ENCODE measurements around the gene PDE11A. TPM values are rescaled to one million over a fixed set of nuclear protein-coding genes. Genes with fewer than 3 reads are reported as not detected.

The PDE11A gene
- total RNA-seq, 2 donors from 2014 or later: 2.6 to 3.2 TPM

DNA sequence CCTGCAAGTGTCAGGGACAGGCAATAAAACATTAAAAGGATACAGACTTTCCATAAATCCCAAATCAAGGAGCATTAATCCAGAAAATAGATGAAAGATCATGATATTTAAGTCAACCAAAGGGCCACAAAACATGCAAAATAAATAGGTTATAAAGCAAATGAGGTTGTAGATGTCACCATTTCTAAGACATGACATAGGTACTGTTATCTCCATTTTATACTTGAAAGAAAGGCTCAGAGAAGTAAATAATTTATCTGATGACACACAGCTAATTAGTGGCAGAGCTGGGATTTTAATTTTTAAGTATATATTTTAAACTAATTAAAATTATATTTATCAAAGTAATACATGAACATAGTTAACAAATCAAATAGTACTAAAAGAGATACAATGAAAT is 378.2 kb downstream of the PDE11A start:
- H3K4me1 ChIP-seq: peaks cover 3% of the 10 kb centered on the region
- no peak overlapping the region for H3K9ac ChIP-seq (ENCODE audit: low read depth in 2 of 2, low read length in 2 of 2)
- H3K27ac ChIP-seq: no peak overlapping the region
- no peak overlapping the region for H3K4me3 ChIP-seq
- intact Hi-C loops (cut with DNase I): no loop called here
- no peaks in the 10 kb centered on the region for H3K9me3 ChIP-seq
- H3K36me3 ChIP-seq: no peaks in the 10 kb centered on the region
- TF ChIP-seq, protein P1, sequence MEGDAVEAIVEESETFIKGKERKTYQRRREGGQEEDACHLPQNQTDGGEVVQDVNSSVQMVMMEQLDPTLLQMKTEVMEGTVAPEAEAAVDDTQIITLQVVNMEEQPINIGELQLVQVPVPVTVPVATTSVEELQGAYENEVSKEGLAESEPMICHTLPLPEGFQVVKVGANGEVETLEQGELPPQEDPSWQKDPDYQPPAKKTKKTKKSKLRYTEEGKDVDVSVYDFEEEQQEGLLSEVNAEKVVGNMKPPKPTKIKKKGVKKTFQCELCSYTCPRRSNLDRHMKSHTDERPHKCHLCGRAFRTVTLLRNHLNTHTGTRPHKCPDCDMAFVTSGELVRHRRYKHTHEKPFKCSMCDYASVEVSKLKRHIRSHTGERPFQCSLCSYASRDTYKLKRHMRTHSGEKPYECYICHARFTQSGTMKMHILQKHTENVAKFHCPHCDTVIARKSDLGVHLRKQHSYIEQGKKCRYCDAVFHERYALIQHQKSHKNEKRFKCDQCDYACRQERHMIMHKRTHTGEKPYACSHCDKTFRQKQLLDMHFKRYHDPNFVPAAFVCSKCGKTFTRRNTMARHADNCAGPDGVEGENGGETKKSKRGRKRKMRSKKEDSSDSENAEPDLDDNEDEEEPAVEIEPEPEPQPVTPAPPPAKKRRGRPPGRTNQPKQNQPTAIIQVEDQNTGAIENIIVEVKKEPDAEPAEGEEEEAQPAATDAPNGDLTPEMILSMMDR (IDR thresholded peaks at IDR 0.05): no peak
- no peaks in the 10 kb centered on the region for H3K27me3 ChIP-seq
- DNase-seq: no peak

GRCh38 chr2:177693658-177694339 is 378.8 kb downstream of the PDE11A start:
- no peak for DNase-seq
- intact Hi-C loops (cut with DNase I): no loop called here
- Histone ChIP-seq H3K27ac (no peak overlapping the region), H3K4me1 (peaks cover 3% of the 10 kb centered on the region), H3K9me3 (no peaks in the 10 kb centered on the region), H3K36me3 (no peaks in the 10 kb centered on the region), H3K9ac (ENCODE audit: low read depth in 2 of 2, low read length in 2 of 2) (no peak overlapping the region), H3K27me3 (no peaks in the 10 kb centered on the region), H3K4me3 (no peak overlapping the region)
- TF ChIP-seq, protein P1 (IDR thresholded peaks at IDR 0.05): no peak

DNA sequence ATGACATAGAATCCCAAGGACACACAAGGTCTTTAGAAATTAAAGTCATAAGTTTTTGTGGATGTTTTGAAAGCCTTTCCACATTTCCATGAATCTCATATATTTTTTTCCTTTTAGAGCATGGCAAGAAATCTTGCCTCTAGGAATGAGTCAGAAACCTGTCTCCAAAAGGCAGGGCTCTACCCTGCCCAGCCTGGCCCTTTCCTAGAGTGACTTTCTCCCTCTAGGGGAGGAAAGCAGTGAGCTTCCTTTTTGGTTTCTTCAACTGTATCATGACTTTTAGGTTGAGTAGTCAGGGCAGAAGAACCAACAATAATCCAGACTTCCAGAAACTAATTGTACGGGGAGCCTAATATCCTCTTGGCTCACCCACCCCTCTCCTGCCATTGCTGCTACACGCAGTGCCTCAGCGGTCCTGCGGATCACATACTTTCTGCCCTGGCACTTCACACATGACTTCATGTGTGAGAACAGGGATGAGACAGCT is 379.8 kb downstream of the PDE11A start:
- peaks cover 3% of the 10 kb centered on the region for H3K4me1 ChIP-seq
- H3K27me3 ChIP-seq: no peaks in the 10 kb centered on the region
- no peak overlapping the region for H3K27ac ChIP-seq
- no peak overlapping the region for H3K9ac ChIP-seq (ENCODE audit: low read depth in 2 of 2, low read length in 2 of 2)
- TF ChIP-seq, protein P1 (IDR thresholded peaks at IDR 0.05): no peak
- H3K9me3 ChIP-seq: no peaks in the 10 kb centered on the region
- intact Hi-C loops (cut with DNase I): no loop called here
- DNase-seq: no peak
- H3K36me3 ChIP-seq: no peaks in the 10 kb centered on the region
- H3K4me3 ChIP-seq: no peak overlapping the region

- intact Hi-C loops (cut with DNase I): no loop called here
- no peaks in the 10 kb centered on the region for H3K27me3 ChIP-seq
These were observed 380.4 kb downstream of the PDE11A start for GRCh38 chr2:177692042-177692782.

DNA sequence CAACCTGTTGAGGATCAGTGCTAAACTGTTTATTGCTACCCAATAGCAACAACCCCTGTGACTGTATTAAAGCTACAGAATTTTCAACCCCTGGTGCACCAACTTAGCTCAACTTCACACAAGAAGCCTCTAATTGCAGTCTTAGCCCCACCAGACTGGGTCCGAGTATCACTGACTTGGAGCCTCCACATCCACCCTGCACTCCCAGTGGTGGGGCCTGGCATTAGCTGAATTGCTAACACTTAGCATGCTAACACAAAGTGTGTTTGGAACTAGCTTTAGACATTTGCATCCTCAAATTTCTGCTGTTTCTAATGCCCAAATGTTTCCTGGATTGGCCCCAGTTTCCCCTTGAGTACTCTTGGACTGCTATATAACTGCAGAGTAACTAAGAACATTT is 381.4 kb downstream of the PDE11A start:
- intact Hi-C loops (cut with DNase I): no loop called here
- peaks cover 3% of the 10 kb centered on the region for H3K4me1 ChIP-seq
- no peak overlapping the region for H3K27ac ChIP-seq
- no peak overlapping the region for H3K4me3 ChIP-seq
- DNase-seq: no peak
- no peaks in the 10 kb centered on the region for H3K9me3 ChIP-seq
- H3K27me3 ChIP-seq: no peaks in the 10 kb centered on the region
- TF ChIP-seq, protein P1 (IDR thresholded peaks at IDR 0.05): no peak
- no peaks in the 10 kb centered on the region for H3K36me3 ChIP-seq
- H3K9ac ChIP-seq (ENCODE audit: low read depth in 2 of 2, low read length in 2 of 2): no peak overlapping the region

More at GRCh38 chr2:177692042-177692782, 380.4 kb downstream of the PDE11A start:
- H3K4me1 ChIP-seq: peaks cover 3% of the 10 kb centered on the region
- no peak overlapping the region for H3K27ac ChIP-seq
- no peaks in the 10 kb centered on the region for H3K36me3 ChIP-seq
- no peaks in the 10 kb centered on the region for H3K9me3 ChIP-seq
- no peak overlapping the region for H3K4me3 ChIP-seq
- TF ChIP-seq, protein P1 (IDR thresholded peaks at IDR 0.05): no peak
- no peak for DNase-seq
- no peak overlapping the region for H3K9ac ChIP-seq (ENCODE audit: low read depth in 2 of 2, low read length in 2 of 2)
